Skeletal muscle satellite cell (primary cell): ENCODE data around the gene CEBPB.
A peak's percentile ranks its signal among the peaks of the same experiment; 100 is the strongest.

Source experiments
- H3K27me3 ChIP-seq: 2 replicates; pipeline ENCODE4 v1.7.0; 2013; ENCODE audit warnings: low read length; ENCODE audit not compliant: control insufficient read depth, insufficient read depth
- H3K36me3 ChIP-seq: 2 replicates; pipeline ENCODE4 v1.7.0; 2013; ENCODE audit warnings: mild to moderate bottlenecking, control low read depth, low read length; ENCODE audit not compliant: insufficient read depth
- H3K4me1 ChIP-seq: 2 replicates; pipeline ENCODE4 v1.7.0; 2013; ENCODE audit warnings: low read length; ENCODE audit not compliant: control insufficient read depth, insufficient read depth
- H3K4me2 ChIP-seq: 2 replicates; pipeline ENCODE4 v1.7.0; 2013; ENCODE audit warnings: mild to moderate bottlenecking, low read length
- H3K4me3 ChIP-seq: 2 replicates; pipeline ENCODE4 v1.7.0; 2013; ENCODE audit warnings: low read length
- H3K9ac ChIP-seq: 2 replicates; pipeline ENCODE4 v1.7.0; 2013; ENCODE audit warnings: mild to moderate bottlenecking, low read depth, low read length, moderate library complexity
- H3K9me3 ChIP-seq: replicated peaks from 2 replicates; pipeline ENCODE4 v1.7.0; 2013; ENCODE audit warnings: mild to moderate bottlenecking, control low read depth, low read length

Gene CEBPB

GRCh38 chr20:50189681-50190250, 864 bp upstream of the CEBPB start:
- Histone ChIP-seq H3K4me3 (no peak overlapping the region), H3K9me3 (no peaks in the 10 kb centered on the region), H3K4me2 (peak overlapping the region; percentile 93), H3K36me3 (peaks cover 23% of the 10 kb centered on the region), H3K27me3 (no peaks in the 10 kb centered on the region), H3K9ac (peak overlapping the region; percentile 93), H3K4me1 (peaks cover 21% of the 10 kb centered on the region)

- Histone ChIP-seq H3K4me2 (peak overlapping the region; percentile 93), H3K27me3 (no peaks in the 10 kb centered on the region), H3K9me3 (no peaks in the 10 kb centered on the region), H3K36me3 (peaks cover 25% of the 10 kb centered on the region), H3K4me1 (peaks cover 23% of the 10 kb centered on the region), H3K4me3 (peak overlapping the region; percentile 90), H3K9ac (peak overlapping the region; percentile 93)
These were observed 474 bp downstream of the CEBPB start for GRCh38 chr20:50191065-50191543.

GRCh38 chr20:50191544-50192363, 1.1 kb downstream of the CEBPB start:
- no peaks in the 10 kb centered on the region for H3K27me3 ChIP-seq
- peak overlapping the region; percentile 93 for H3K9ac ChIP-seq
- H3K36me3 ChIP-seq = peaks cover 25% of the 10 kb centered on the region
- peaks cover 21% of the 10 kb centered on the region for H3K4me1 ChIP-seq
- peak overlapping the region; percentile 90 for H3K4me3 ChIP-seq
- peak overlapping the region; percentile 93 for H3K4me2 ChIP-seq
- H3K9me3 ChIP-seq = no peaks in the 10 kb centered on the region

- peak overlapping the region; percentile 93 for H3K9ac ChIP-seq
- no peaks in the 10 kb centered on the region for H3K27me3 ChIP-seq
- H3K9me3 ChIP-seq = no peaks in the 10 kb centered on the region
- H3K36me3 ChIP-seq = peaks cover 25% of the 10 kb centered on the region
- peaks cover 17% of the 10 kb centered on the region for H3K4me1 ChIP-seq
- peak overlapping the region; percentile 90 for H3K4me3 ChIP-seq
- H3K4me2 ChIP-seq = peak overlapping the region; percentile 93
These were observed 2.0 kb downstream of the CEBPB start for GRCh38 chr20:50192364-50193198.

- peaks cover 25% of the 10 kb centered on the region for H3K36me3 ChIP-seq
- H3K27me3 ChIP-seq = no peaks in the 10 kb centered on the region
- peak overlapping the region; percentile 90 for H3K4me3 ChIP-seq
- peaks cover 15% of the 10 kb centered on the region for H3K4me1 ChIP-seq
- peak overlapping the region; percentile 93 for H3K4me2 ChIP-seq
- peak overlapping the region; percentile 93 for H3K9ac ChIP-seq
- H3K9me3 ChIP-seq = no peaks in the 10 kb centered on the region
These were observed 2.7 kb downstream of the CEBPB start for GRCh38 chr20:50193199-50193835.

GRCh38 chr20:50193836-50194421, 3.3 kb downstream of the CEBPB start:
- Histone ChIP-seq H3K4me1 (peaks cover 15% of the 10 kb centered on the region), H3K9ac (peak overlapping the region; percentile 93), H3K4me3 (peak overlapping the region; percentile 90), H3K9me3 (no peaks in the 10 kb centered on the region), H3K27me3 (no peaks in the 10 kb centered on the region), H3K36me3 (peaks cover 25% of the 10 kb centered on the region), H3K4me2 (peak overlapping the region; percentile 93)

- Histone ChIP-seq H3K27me3 (no peaks in the 10 kb centered on the region), H3K9ac (peak overlapping the region; percentile 93), H3K4me2 (peak overlapping the region; percentile 93), H3K9me3 (no peaks in the 10 kb centered on the region), H3K36me3 (peaks cover 25% of the 10 kb centered on the region), H3K4me3 (peak overlapping the region; percentile 90), H3K4me1 (peaks cover 15% of the 10 kb centered on the region)
These were observed 3.8 kb downstream of the CEBPB start for GRCh38 chr20:50194422-50194830.

- H3K9ac ChIP-seq = peak overlapping the region; percentile 93
- peak overlapping the region; percentile 93 for H3K4me2 ChIP-seq
- no peaks in the 10 kb centered on the region for H3K9me3 ChIP-seq
- no peak overlapping the region for H3K4me3 ChIP-seq
- H3K4me1 ChIP-seq = peaks cover 15% of the 10 kb centered on the region
- peaks cover 25% of the 10 kb centered on the region for H3K36me3 ChIP-seq
- H3K27me3 ChIP-seq = no peaks in the 10 kb centered on the region
These were observed 4.3 kb downstream of the CEBPB start for GRCh38 chr20:50194831-50195523.

GRCh38 chr20:50195524-50196120, 5.0 kb downstream of the CEBPB start:
- H3K4me1 ChIP-seq = peaks cover 15% of the 10 kb centered on the region
- no peaks in the 10 kb centered on the region for H3K9me3 ChIP-seq
- peak overlapping the region; percentile 93 for H3K9ac ChIP-seq
- peaks cover 25% of the 10 kb centered on the region for H3K36me3 ChIP-seq
- no peaks in the 10 kb centered on the region for H3K27me3 ChIP-seq
- no peak overlapping the region for H3K4me3 ChIP-seq
- H3K4me2 ChIP-seq = no peak overlapping the region

- H3K27me3 ChIP-seq = no peaks in the 10 kb centered on the region
- no peak overlapping the region for H3K9ac ChIP-seq
- no peaks in the 10 kb centered on the region for H3K9me3 ChIP-seq
- no peak overlapping the region for H3K4me3 ChIP-seq
- H3K36me3 ChIP-seq = peaks cover 25% of the 10 kb centered on the region
- no peak overlapping the region for H3K4me2 ChIP-seq
- H3K4me1 ChIP-seq = peaks cover 15% of the 10 kb centered on the region
These were observed 5.6 kb downstream of the CEBPB start for GRCh38 chr20:50196248-50196647.
